Measurements from ENCODE around the gene DMRT2.

Gene DMRT2

GRCh38 chr9:1026219-1026618 lies 23.9 kb upstream of the DMRT2 start:
- DNase-seq (ENCODE audit: low spot score), result no peak
- TF ChIP-seq CTCF (IDR thresholded peaks at IDR 0.05), result no peak

GRCh38 chr9:1028501-1029190 lies 21.5 kb upstream of the DMRT2 start:
- H3K4me3 ChIP-seq, result no peak overlapping the region
- TF ChIP-seq CTCF (IDR thresholded peaks at IDR 0.05), result no peak
- H3K27ac ChIP-seq, result no peak overlapping the region
- DNase-seq (ENCODE audit: low spot score), result no peak

More at GRCh38 chr9:1026219-1026618, 23.9 kb upstream of the DMRT2 start:
- no peak overlapping the region for H3K27ac ChIP-seq
- H3K4me3 ChIP-seq, result no peak overlapping the region

- no peak overlapping the region for H3K4me3 ChIP-seq
- H3K27ac ChIP-seq, result no peak overlapping the region
- TF ChIP-seq CTCF (IDR thresholded peaks at IDR 0.05), result no peak
- DNase-seq (ENCODE audit: low spot score), result no peak
These were observed 18.1 kb upstream of the DMRT2 start for GRCh38 chr9:1031951-1032601.

- no peak overlapping the region for H3K27ac ChIP-seq
- H3K4me3 ChIP-seq, result no peak overlapping the region
- no peak for DNase-seq (ENCODE audit: low spot score)
- TF ChIP-seq CTCF (IDR thresholded peaks at IDR 0.05), result no peak
These were observed 15.9 kb upstream of the DMRT2 start for GRCh38 chr9:1034271-1034670.

- DNase-seq (ENCODE audit: low spot score), result no peak
- no peak overlapping the region for H3K27ac ChIP-seq
- H3K4me3 ChIP-seq, result no peak overlapping the region
- no peak for TF ChIP-seq CTCF (IDR thresholded peaks at IDR 0.05)
These were observed 10.6 kb upstream of the DMRT2 start for GRCh38 chr9:1039589-1039988.

GRCh38 chr9:1042466-1042865 lies 7.7 kb upstream of the DMRT2 start:
- no peak for DNase-seq (ENCODE audit: low spot score)
- H3K27ac ChIP-seq, result no peak overlapping the region
- TF ChIP-seq CTCF (IDR thresholded peaks at IDR 0.05), result no peak
- H3K4me3 ChIP-seq, result peak overlapping the region; percentile 61

- no peak for TF ChIP-seq CTCF (IDR thresholded peaks at IDR 0.05)
- Histone ChIP-seq H3K4me3 (no peak overlapping the region), H3K27ac (no peak overlapping the region)
- no peak for DNase-seq (ENCODE audit: low spot score)
These were observed 5.5 kb upstream of the DMRT2 start for GRCh38 chr9:1044643-1045042.
